SW480 (cell line): ENCODE data around the gene MRPL30.
"Not testable (repeated sequence)": the region's sequence is repeated elsewhere in the genome, so short reads cannot be mapped to it uniquely, and the experiment has no call there.

Experiments
- DNase-seq: peaks from one replicate; pipeline ENCODE4 v3.0.0-alpha.2; 2016; ENCODE audit warnings: low spot score

Gene MRPL30

DNA sequence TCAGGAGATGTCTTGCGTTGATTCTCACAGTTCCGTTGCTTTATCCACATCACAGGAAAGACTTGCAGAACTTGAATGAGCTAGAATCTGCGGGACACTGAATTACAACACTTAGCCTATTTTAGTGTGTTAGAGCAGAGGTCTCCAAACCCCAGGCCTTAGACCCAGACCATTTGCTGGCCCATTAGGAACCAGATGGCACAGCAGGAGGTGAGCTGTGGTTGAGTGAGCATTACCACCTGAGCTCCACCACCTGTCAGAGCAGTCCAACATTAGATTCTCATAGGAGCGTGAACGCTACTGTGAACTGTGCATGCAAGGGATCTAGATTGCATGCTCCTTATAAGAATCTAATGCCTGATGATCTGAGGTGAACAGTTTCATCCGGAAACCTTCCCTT lies 3.8 kb downstream of the MRPL30 start:
- DNase-seq, result no peak

DNA sequence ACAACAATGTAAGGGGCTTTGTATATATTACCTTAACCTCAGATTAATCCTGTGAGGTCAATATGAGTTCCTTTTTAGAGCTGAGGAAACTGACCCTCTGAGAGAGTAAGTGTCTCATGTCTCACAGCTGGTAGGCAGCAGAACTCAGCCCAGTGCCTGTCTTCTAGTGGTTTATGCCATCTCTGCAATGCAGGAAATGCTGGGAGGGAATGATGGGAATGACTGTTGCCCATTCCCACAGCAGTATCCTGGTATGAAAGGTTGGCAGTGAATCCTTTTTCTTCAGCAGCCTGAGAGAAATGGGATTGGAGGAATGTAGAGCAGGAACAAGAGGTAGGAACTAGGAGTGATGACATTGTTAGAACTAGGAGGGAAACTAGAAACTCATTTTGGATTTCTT lies 6.0 kb downstream of the MRPL30 start:
- DNase-seq, result no peak

DNA sequence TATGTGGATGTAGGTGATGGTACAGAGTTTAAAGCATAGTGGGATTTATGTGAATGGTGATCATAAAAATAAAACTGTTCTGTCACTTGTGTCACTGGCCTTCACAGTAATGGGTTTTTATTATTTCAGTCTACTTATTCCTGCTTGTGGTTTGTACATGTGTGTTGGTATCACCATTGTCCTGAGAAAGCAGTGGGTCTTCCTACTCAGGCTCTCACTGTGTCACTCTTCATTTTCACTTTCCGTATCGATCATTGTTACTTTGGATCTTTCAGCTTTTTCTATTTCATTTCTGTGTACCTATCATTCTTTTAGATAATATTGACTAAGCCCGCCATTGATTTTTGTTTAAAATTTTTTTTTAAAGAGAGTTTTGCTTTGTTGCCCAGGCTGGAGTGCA lies 7.4 kb downstream of the MRPL30 start:
- DNase-seq, result no peak

DNA sequence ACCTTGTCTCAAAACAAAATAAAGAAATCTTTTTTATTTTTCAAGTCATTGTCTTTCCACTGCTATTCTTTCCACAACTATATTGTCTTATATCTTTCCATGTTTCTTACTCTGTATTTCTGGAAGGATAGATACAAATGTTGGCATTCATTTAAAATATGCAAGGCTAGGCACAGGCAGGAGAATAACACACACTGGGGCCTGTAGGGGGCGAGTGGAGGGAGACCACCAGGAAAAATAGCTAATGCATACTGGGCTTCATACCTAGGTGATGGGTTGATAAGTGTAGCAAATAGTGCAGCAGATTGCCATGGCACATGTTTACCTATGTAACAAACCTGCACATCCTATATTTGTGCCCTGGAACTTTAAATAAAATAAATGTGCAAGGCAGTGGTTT lies 9.6 kb downstream of the MRPL30 start:
- DNase-seq, result no peak

DNA sequence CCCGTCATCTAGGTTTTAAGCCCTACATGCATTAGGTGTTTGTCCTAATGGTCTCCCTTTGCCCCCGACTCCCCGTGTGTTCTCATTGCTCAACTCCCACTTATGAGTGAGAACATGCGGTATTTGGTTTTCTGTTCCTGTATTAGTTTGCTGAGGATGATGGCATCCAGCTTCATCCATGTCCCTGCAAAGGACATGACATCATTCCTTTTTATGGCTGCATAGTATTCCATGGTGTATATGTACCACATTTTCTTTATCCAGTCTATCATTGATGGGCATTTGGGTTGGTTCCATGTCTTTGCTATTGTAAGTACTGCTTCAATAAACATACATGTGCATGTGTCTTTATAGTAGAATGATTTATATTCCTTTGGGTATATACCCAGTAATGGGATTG lies 11.4 kb downstream of the MRPL30 start:
- DNase-seq, result not testable (repeated sequence)

DNA sequence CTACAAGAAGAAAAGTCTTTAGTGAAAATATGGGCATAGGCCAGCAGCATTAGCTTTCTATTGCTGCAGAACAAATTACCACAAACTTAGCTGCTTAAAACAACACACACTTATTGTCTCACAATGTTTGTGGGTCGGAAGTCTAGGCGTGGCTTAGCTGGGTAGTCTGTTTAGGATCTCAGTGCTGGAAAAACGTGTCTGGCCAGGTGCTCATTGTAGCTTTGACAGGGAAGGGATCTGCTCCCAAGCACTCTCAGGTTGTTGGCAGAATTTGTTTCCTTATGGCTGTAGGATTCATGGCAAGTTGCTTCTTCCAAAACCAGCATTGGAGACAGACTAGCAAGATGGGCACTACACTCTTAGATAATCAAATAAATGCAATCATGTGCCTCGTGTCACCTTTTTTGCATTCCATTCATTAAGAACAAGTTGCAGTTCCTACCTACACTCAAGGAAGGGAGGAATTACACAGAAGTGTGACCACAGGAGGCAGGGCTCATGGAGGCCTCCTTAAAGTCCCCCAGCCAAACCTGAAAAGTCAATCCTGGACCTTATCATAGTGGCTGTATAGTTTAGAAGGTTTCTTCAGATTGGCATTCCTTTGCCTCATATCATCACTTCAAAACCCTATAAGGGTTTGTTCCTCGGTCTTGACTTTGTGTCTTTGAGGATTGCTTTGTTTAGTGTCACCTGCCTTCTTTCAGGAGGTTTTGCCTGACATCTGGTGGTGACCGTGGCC lies 17.3 kb downstream of the MRPL30 start:
- DNase-seq, result no peak

DNA sequence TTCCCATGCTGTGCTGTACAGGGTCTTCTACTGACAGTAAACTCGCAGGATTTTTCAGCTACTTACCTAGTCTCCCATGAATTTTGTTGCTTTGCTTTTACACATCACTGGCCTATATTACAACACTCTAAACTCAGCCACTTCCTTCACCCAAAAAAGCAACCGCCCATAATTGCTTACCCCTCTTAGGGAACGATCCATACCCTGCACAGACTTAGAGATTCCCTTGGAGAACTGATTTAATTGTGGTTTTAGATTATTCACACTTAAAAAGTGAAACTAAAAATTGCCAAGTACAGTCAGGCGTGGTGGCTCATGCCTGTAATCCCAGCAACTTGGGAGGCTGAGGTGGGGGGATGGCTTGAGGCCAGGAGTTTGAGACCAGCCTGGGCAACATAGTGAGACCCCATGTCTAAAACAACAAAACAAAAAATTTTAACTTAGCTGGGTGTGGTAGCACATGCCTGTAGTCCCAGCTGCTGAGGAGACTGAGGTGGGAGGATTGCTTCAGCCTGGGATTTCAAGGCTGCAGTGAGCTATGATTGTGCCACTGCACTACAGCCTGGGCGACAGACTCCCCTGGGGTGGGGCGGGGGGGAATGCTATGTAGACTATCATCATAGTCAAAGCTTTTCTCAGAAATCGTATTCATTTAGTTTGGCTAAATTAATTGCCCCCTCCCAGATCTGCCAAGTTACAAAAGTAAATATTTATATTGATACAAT lies 19.3 kb downstream of the MRPL30 start:
- DNase-seq, result no peak

DNA sequence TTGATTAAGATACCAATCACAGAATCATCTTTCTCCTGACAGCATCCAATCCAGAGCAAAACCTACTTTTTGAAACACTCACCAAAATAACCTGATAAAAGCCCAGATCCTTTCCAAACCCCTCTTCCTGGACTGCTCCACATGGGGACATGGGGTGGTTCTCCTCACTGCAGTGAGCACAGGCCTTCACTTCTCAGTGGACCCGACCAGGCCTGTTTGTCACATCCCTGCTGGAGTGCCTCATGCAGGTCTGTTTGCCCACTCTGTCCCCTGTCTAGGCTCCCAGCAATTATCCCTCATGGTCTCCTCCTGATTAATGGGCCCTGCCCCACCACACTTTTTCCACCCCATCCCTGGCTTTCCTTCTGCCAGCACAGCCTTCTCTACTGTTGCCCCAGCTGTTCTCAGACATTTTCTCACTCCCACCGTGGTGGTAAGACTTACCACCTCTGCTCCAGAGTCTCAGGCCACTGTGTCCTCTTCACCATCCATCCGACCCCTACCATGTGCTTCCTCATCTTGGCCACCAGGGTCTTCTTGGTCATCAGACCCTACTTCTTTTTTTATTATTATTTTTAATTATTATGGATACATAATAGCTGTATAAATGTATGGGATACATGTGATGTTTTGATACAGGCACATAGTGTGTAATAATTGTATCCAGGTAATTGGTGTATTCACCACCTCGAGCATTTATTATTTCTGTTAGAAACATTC lies 21.1 kb downstream of the MRPL30 start:
- no peak for DNase-seq

DNA sequence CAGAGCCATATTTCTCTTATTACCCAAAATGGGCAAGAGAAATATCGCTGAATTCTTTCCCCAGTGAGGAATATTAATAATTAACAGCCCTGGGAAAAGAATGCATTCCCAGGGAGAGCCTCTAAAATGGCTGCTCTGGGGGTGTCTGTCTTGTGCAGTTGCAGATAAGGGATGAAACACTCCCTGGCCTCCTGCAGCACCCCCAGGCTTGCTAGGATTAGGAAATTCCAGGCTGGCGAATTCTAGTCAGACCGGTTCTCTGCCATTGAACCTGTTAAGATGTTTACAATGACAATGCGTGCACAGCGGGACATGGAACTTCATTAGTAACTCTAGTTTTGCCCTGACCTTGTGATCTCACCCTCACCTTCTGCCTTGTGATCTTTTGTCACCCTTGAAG lies 24.5 kb downstream of the MRPL30 start:
- no peak for DNase-seq

DNA sequence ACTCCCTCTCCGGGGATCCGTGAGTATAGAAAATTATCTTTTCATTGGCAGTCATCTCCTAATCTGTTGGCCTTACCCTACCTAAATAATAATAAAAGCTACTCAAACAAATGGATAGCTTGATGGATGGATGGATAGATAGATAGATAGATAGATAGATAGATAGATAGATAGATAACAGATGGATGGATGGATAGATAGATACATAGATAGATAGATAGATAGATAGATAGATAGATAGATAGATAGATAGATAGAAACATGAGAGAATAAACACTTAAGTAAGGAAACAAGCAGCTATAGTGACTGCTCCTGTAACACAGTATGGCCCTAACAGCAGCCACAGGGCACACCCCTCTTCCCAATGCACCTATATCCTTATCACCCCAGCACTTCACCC lies 35.1 kb downstream of the MRPL30 start:
- DNase-seq, result no peak

DNA sequence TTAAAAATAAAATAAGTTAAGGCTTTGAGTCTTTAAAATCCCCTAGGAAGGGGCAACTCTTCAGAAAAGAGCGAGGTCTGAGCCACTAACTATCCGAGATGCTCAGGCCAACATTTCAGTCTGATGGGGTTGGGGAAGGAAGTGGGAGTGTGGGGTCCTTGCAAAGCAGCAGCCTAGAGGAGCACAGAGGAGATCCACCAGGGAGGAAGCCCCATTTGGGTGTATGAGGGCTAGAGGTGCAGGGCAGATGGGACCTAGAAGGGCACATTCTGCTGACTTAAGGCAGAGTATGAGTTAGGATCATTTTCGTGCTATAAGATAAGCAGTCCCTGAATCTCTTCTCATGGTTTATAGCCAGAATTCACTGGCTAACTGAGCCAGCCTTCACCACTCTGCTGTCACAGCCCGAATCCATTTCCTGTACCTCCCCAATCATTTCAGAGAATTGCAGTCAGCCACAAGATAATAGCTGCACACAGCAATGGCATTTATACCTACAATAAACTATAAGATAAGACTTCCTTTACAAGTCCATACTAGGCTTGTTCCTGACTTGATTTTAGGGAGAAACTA lies 37.0 kb downstream of the MRPL30 start:
- DNase-seq, result no peak

DNA sequence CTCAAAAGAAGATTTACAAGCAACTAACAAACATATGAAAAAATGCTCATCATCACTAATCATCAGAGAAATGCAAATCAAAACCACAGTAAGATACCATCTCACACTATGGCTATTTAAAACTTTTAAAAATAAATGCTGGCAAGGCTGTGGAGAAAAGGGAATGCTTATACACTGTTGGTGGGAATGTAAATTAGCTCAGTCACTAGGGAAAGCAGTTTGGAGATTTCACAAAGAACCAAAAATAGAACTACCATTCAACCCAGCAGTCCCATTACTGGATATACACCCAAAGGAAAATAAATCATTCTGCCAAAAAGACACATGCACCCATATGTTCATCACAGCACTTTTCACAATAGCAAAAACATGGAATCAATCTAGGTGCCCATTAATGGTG lies 52.2 kb downstream of the MRPL30 start:
- DNase-seq, result not testable (repeated sequence)

DNA sequence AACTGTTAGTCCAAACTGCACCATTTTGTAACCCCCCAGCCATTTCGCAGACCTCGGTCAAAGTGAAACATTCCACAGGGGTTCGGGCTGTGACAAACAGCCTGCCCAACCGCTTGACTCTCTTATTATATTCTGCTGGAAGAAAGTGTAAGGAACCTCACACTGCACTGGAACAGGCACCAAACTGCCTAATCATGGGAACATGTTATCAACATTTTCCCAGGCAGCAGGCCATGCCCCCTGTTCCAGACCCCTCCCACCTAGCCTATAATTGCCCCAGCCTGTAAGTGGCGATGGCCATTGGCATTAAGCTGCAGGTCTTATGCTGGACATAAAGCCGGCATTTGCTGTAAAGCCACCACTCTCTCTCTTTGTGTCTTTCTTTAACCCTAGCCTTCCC lies 57.6 kb downstream of the MRPL30 start:
- DNase-seq, result no peak

DNA sequence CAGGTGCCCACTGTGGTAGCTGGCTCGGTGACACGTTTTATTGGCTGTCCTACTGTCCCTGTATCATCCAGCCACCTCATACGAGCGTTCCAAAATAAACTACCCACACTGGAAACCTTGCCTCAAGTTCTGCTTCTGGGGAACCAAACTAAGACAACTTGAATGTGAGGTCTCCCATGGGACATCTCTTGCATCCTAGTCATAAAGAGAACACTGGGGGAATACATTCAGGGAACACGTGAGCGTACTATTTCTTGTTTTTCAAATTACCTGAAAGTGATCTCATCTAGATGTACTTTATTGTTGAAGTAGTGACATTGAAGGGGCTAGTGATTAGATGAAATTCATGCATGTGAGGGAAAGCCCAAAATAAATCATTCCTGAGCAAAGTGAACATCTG lies 59.4 kb downstream of the MRPL30 start:
- DNase-seq, result no peak

DNA sequence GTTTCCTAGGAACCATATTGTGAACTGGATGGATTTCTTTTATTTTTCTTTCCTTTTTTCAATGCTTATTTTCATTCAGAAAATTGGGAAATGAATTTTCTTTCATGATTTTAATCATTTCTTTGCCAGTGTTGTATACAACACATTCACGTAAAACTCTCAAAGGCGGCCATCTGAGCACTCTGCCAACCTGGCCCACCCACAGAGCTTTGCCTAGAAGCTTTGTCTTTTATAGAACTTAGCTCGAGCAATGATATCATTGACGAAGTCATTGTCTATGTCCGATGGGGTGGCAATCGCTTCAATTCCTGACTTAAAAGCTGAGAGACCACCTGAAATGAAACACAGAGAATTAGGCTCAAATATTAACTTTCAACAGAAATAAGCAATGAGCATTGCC lies 61.2 kb downstream of the MRPL30 start:
- no peak for DNase-seq
